ENCODE results near the gene LHX3.

Gene LHX3

GRCh38 chr9:136252281-136252680, 47.4 kb upstream of the LHX3 start:
- ATAC-seq, result no peak
- no peak for TF ChIP-seq PPARA (CRISPR knock-in tag; IDR thresholded peaks at IDR 0.05; ENCODE audit: borderline replicate concordance)
- no peak for TF ChIP-seq CSDC2 (CRISPR knock-in tag; IDR thresholded peaks at IDR 0.05)
- no peak for TF ChIP-seq ESRRG (CRISPR knock-in tag; IDR thresholded peaks at IDR 0.05)
- no peak for TF ChIP-seq TOX (CRISPR knock-in tag; IDR thresholded peaks at IDR 0.05; ENCODE audit: borderline replicate concordance)
- TF ChIP-seq ZNF70 (CRISPR knock-in tag; IDR thresholded peaks at IDR 0.05), result no peak
- no peak for TF ChIP-seq ZFP30 (CRISPR knock-in tag; IDR thresholded peaks at IDR 0.05)
- TF ChIP-seq ZC3H10 (CRISPR knock-in tag; IDR thresholded peaks at IDR 0.05), result no peak
- TF ChIP-seq ISL1 (CRISPR knock-in tag; IDR thresholded peaks at IDR 0.05), result no peak
- no peak for TF ChIP-seq ZNF8 (CRISPR knock-in tag; IDR thresholded peaks at IDR 0.05)
- TF ChIP-seq, protein P1, sequence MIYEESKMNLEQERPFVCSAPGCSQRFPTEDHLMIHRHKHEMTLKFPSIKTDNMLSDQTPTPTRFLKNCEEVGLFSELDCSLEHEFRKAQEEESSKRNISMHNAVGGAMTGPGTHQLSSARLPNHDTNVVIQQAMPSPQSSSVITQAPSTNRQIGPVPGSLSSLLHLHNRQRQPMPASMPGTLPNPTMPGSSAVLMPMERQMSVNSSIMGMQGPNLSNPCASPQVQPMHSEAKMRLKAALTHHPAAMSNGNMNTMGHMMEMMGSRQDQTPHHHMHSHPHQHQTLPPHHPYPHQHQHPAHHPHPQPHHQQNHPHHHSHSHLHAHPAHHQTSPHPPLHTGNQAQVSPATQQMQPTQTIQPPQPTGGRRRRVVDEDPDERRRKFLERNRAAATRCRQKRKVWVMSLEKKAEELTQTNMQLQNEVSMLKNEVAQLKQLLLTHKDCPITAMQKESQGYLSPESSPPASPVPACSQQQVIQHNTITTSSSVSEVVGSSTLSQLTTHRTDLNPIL (CRISPR knock-in tag; IDR thresholded peaks at IDR 0.05; ENCODE audit: low read depth), result no peak
- no peak for TF ChIP-seq RARB (CRISPR knock-in tag; IDR thresholded peaks at IDR 0.05)
- TF ChIP-seq POU6F1 (CRISPR knock-in tag; IDR thresholded peaks at IDR 0.05; ENCODE audit: borderline replicate concordance, low read depth), result no peak
- TF ChIP-seq, protein P2, sequence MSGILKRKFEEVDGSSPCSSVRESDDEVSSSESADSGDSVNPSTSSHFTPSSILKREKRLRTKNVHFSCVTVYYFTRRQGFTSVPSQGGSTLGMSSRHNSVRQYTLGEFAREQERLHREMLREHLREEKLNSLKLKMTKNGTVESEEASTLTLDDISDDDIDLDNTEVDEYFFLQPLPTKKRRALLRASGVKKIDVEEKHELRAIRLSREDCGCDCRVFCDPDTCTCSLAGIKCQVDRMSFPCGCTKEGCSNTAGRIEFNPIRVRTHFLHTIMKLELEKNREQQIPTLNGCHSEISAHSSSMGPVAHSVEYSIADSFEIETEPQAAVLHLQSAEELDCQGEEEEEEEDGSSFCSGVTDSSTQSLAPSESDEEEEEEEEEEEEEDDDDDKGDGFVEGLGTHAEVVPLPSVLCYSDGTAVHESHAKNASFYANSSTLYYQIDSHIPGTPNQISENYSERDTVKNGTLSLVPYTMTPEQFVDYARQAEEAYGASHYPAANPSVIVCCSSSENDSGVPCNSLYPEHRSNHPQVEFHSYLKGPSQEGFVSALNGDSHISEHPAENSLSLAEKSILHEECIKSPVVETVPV (CRISPR knock-in tag; IDR thresholded peaks at IDR 0.05), result no peak
- no peak for TF ChIP-seq ZFP3 (CRISPR knock-in tag; IDR thresholded peaks at IDR 0.05)
- TF ChIP-seq BACH2 (CRISPR knock-in tag; IDR thresholded peaks at IDR 0.05; ENCODE audit: borderline replicate concordance), result no peak
- TF ChIP-seq PATZ1 (CRISPR knock-in tag; IDR thresholded peaks at IDR 0.05; ENCODE audit: borderline replicate concordance), result no peak
- no peak for TF ChIP-seq ZNF565 (CRISPR knock-in tag; conservative IDR thresholded peaks at IDR 0.05; ENCODE audit: low read depth)
- TF ChIP-seq ARNTL (CRISPR knock-in tag; IDR thresholded peaks at IDR 0.05; ENCODE audit: borderline replicate concordance, low read depth), result no peak

- ATAC-seq, result no peak
- TF ChIP-seq TCF4 (CRISPR knock-in tag; IDR thresholded peaks at IDR 0.05; ENCODE audit: borderline replicate concordance) (no peak), PPARA (CRISPR knock-in tag; IDR thresholded peaks at IDR 0.05; ENCODE audit: borderline replicate concordance) (no peak), ZFP30 (CRISPR knock-in tag; IDR thresholded peaks at IDR 0.05) (no peak), OSR1 (CRISPR knock-in tag; IDR thresholded peaks at IDR 0.05) (no peak), ZFP3 (CRISPR knock-in tag; IDR thresholded peaks at IDR 0.05) (no peak)
- TF ChIP-seq, protein P3, sequence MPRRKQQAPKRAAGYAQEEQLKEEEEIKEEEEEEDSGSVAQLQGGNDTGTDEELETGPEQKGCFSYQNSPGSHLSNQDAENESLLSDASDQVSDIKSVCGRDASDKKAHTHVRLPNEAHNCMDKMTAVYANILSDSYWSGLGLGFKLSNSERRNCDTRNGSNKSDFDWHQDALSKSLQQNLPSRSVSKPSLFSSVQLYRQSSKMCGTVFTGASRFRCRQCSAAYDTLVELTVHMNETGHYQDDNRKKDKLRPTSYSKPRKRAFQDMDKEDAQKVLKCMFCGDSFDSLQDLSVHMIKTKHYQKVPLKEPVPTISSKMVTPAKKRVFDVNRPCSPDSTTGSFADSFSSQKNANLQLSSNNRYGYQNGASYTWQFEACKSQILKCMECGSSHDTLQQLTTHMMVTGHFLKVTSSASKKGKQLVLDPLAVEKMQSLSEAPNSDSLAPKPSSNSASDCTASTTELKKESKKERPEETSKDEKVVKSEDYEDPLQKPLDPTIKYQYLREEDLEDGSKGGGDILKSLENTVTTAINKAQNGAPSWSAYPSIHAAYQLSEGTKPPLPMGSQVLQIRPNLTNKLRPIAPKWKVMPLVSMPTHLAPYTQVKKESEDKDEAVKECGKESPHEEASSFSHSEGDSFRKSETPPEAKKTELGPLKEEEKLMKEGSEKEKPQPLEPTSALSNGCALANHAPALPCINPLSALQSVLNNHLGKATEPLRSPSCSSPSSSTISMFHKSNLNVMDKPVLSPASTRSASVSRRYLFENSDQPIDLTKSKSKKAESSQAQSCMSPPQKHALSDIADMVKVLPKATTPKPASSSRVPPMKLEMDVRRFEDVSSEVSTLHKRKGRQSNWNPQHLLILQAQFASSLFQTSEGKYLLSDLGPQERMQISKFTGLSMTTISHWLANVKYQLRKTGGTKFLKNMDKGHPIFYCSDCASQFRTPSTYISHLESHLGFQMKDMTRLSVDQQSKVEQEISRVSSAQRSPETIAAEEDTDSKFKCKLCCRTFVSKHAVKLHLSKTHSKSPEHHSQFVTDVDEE (CRISPR knock-in tag; IDR thresholded peaks at IDR 0.05), result no peak
Observed at GRCh38 chr9:136251264-136252115, 46.6 kb upstream of the LHX3 start.

GRCh38 chr9:136250676-136251075, 45.7 kb upstream of the LHX3 start:
- no peak for TF ChIP-seq ZFP3 (CRISPR knock-in tag; IDR thresholded peaks at IDR 0.05)
- TF ChIP-seq ESRRG (CRISPR knock-in tag; IDR thresholded peaks at IDR 0.05), result no peak
- no peak for ATAC-seq
